CD4-positive, alpha-beta T cell treated with Interleukin-15 for 4 hours (primary cell): ENCODE measurements around the gene ZNF608.

ENCODE experiments used
- DNase-seq: peaks from one replicate; pipeline ENCODE4 v3.0.0-alpha.2; 2020; ENCODE audit warnings: low spot score

Gene ZNF608

GRCh38 chr5:124719113-124719967 is 27.1 kb downstream of the ZNF608 start:
- no peak for DNase-seq

- no peak for DNase-seq
These were observed 28.1 kb downstream of the ZNF608 start for GRCh38 chr5:124718380-124718789.

- DNase-seq: no peak
These were observed 30.3 kb downstream of the ZNF608 start for GRCh38 chr5:124716169-124716568.

- no peak for DNase-seq
These were observed 31.5 kb downstream of the ZNF608 start for GRCh38 chr5:124714910-124715309.

- no peak for DNase-seq
These were observed 32.8 kb downstream of the ZNF608 start for GRCh38 chr5:124713595-124713994.

GRCh38 chr5:124712731-124713305 is 33.6 kb downstream of the ZNF608 start:
- no peak for DNase-seq

GRCh38 chr5:124708086-124708485 is 38.4 kb downstream of the ZNF608 start:
- no peak for DNase-seq

GRCh38 chr5:124707520-124707919 is 38.9 kb downstream of the ZNF608 start:
- DNase-seq: no peak

GRCh38 chr5:124706729-124707361 is 39.6 kb downstream of the ZNF608 start:
- DNase-seq: no peak

GRCh38 chr5:124706051-124706450 is 40.4 kb downstream of the ZNF608 start:
- DNase-seq: no peak

- DNase-seq: no peak
These were observed 40.9 kb downstream of the ZNF608 start for GRCh38 chr5:124705577-124705976.

- DNase-seq: no peak
These were observed 41.7 kb downstream of the ZNF608 start for GRCh38 chr5:124704594-124705284.

- no peak for DNase-seq
These were observed 42.4 kb downstream of the ZNF608 start for GRCh38 chr5:124703995-124704394.

GRCh38 chr5:124702525-124702924 is 43.9 kb downstream of the ZNF608 start:
- DNase-seq: no peak

- no peak for DNase-seq
These were observed 44.5 kb downstream of the ZNF608 start for GRCh38 chr5:124701873-124702425.

GRCh38 chr5:124701016-124701415 is 45.4 kb downstream of the ZNF608 start:
- DNase-seq: no peak

GRCh38 chr5:124700333-124700732 is 46.1 kb downstream of the ZNF608 start:
- no peak for DNase-seq

- no peak for DNase-seq
These were observed 47.7 kb downstream of the ZNF608 start for GRCh38 chr5:124698770-124699169.

- no peak for DNase-seq
These were observed 48.4 kb downstream of the ZNF608 start for GRCh38 chr5:124697933-124698591.

GRCh38 chr5:124697501-124697900 is 48.9 kb downstream of the ZNF608 start:
- DNase-seq: no peak

- no peak for DNase-seq
These were observed 49.5 kb downstream of the ZNF608 start for GRCh38 chr5:124696898-124697297.
